A549 treated with DMSO at 1 μM for 4 hours (cell line): ENCODE measurements around the gene UXS1. TPM values are rescaled to one million over a fixed set of nuclear protein-coding genes. Genes with fewer than 3 reads are reported as not detected.

Source experiments
- total RNA-seq: library from RNA; stranded (reverse); fragments of 200-300 nt; extraction: Qiagen RNA extraction; gene quantifications from 5 replicates; pipeline ENCODE4 v1.2.3, GENCODE V29; 2022; ENCODE audit warnings: low read depth

The UXS1 gene
- 55.4 to 63.8 TPM (median 58.2 TPM) in 5 replicates for total RNA-seq

GRCh38 chr2:106193977-106194778 is at the start of gene UXS1:
TSS of gene UXS1 (minus strand) at chr2:106194301. CDS start at chr2:106194241, 60 bp downstream.

